GM10847 (cell line): Measurements from ENCODE around the gene NPEPL1.

Experiments
- POLR2A ChIP-seq: IDR thresholded peaks from 2 replicates; pipeline ENCODE4 v1.6.1; 2011; ENCODE audit not compliant: insufficient read length; ENCODE audit errors: extremely low read depth

The NPEPL1 gene

DNA sequence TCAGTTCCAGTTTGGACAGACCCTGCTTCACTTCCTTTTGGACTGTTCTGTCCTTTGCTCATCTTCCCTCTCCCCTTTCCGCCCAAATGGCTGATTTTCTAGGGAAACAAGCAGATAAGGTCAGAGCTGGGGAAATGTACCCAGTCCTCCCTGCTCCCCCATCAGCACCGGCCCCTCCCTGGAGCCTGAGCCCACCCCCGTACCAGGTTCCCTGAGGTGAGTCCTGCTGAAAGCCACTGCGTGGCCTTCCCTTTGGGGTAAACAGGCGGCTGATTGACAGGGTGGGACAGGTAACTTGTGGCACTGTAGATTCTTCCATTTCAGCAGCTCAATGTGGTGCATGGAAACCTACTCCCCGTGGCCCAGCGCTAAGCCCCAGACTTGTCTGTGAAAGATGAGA lies 70.5 kb downstream of the NPEPL1 start:
- TF ChIP-seq POLR2A: no peak
